Gastroesophageal sphincter (tissue), 3 donors: Measurements from ENCODE around the gene RAB7B.

Experiments
- CTCF ChIP-seq, 4 experiments: fragments of 200-600 bp in 2 of 4; fragments of 450-650 bp in 2 of 4; sonication (generic) in 1 of 4; IDR thresholded peaks; one replicate each; pipeline ENCODE4 v1.5.1; 2017 to 2019; ENCODE audit warnings: antibody characterized with exemption in 4 of 4, mild to moderate bottlenecking in 2 of 4, moderate library complexity in 2 of 4
- POLR2A ChIP-seq, 2 donors: fragments of 450-650 bp; IDR thresholded peaks; one replicate each; pipeline ENCODE4 v1.6.1; 2017; ENCODE audit warnings: antibody characterized with exemption in 2 of 2, mild to moderate bottlenecking in 2 of 2, moderate library complexity in 1 of 2
- POLR2AphosphoS5 ChIP-seq: sonication (generic); formaldehyde crosslinking; IDR thresholded peaks from one replicate; pipeline ENCODE4 v1.6.1; 2017; ENCODE audit warnings: antibody characterized with exemption

- TF ChIP-seq POLR2A (IDR thresholded peaks at IDR 0.05): no peak
- TF ChIP-seq CTCF (IDR thresholded peaks at IDR 0.05): no peak
- no peak for TF ChIP-seq POLR2AphosphoS5
These were observed 68.4 kb downstream of the RAB7B start for GRCh38 chr1:205934788-205935187.
